ENCODE results near the gene DAAM1. TPM values are rescaled to one million over a fixed set of nuclear protein-coding genes. Genes with fewer than 3 reads are reported as not detected.

Gene DAAM1
- total RNA-seq, 1 donor from 2014 or later = 67.6 TPM

- Histone ChIP-seq H3K27ac (no peak overlapping the region), H3K4me1 (peaks cover 6 to 29% of the 10 kb centered on the region in 2 donors), H3K4me3 (no peak overlapping the region), H3K36me3 (no peaks in the 10 kb centered on the region), H3K27me3 (no peaks in the 10 kb centered on the region), H3K9me3 (peaks cover 3 to 9% of the 10 kb centered on the region in 2 donors)
- intact Hi-C loops (cut with DNase I) = loop anchor here (5.0 kb wide), 1 partner anchor 33 kb away; no protein-coding TSS in a partner anchor
- TF ChIP-seq, protein P1, sequence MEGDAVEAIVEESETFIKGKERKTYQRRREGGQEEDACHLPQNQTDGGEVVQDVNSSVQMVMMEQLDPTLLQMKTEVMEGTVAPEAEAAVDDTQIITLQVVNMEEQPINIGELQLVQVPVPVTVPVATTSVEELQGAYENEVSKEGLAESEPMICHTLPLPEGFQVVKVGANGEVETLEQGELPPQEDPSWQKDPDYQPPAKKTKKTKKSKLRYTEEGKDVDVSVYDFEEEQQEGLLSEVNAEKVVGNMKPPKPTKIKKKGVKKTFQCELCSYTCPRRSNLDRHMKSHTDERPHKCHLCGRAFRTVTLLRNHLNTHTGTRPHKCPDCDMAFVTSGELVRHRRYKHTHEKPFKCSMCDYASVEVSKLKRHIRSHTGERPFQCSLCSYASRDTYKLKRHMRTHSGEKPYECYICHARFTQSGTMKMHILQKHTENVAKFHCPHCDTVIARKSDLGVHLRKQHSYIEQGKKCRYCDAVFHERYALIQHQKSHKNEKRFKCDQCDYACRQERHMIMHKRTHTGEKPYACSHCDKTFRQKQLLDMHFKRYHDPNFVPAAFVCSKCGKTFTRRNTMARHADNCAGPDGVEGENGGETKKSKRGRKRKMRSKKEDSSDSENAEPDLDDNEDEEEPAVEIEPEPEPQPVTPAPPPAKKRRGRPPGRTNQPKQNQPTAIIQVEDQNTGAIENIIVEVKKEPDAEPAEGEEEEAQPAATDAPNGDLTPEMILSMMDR (IDR thresholded peaks at IDR 0.05) = no peak
- no peak for DNase-seq (ENCODE audit: low spot score in 2 of 2)
Measured at GRCh38 chr14:59310633-59311032, 122.2 kb downstream of the DAAM1 start.

DNA sequence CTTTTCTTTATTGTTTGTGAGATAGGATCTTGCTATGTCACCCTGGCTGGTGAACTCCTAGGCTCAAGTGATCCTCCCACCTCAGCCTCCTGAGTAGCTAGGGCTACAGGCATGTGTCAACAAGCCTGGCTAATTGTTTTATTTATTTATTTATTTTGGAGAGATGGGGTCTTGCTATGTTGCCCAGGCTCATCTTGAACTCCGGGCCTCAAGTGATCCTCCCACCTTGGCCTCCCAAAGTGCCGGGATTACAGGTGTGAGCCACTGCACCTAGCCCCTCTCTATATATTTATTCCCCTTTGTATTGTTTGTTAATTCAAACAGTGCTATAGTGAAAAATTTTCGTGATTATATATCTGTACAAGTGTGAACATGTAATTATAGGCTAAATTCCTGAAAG lies 123.3 kb downstream of the DAAM1 start:
- Histone ChIP-seq H3K36me3 (no peaks in the 10 kb centered on the region), H3K27me3 (no peaks in the 10 kb centered on the region), H3K4me1 (peaks cover 5 to 31% of the 10 kb centered on the region in 2 donors), H3K4me3 (no peak overlapping the region), H3K27ac (no peak overlapping the region), H3K9me3 (peaks cover 0 to 5% of the 10 kb centered on the region in 2 donors)
- intact Hi-C loops (cut with DNase I) = loop anchor here (5.0 kb wide), 1 partner anchor 34 kb away; no protein-coding TSS in a partner anchor
- DNase-seq (ENCODE audit: low spot score in 2 of 2) = no peak
- TF ChIP-seq, protein P1 (IDR thresholded peaks at IDR 0.05) = no peak

DNA sequence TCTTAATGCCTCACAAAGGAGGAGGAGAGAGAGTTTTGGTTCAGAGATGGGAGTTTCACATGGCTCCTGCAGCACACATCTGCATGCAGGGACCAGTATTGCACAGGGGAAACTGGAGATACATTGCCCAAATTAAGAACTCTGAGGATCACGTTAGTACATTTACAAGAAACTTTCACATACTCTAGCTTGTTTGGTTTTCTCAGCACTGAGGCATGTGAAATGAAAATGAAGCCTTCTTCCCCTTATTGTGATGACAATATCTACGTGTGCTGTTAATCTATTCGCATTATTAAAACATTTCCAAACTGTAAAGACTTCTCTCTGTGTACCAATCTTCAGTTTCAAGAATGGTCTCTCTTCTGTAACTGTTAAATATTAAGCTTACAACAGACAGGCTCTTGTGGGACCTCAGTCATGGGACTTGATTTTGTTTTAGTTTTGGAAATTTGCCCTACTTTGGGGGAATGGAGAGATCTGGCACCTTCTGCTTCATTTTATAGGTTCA lies 124.7 kb downstream of the DAAM1 start:
- TF ChIP-seq, protein P1 (IDR thresholded peaks at IDR 0.05) = no peak
- intact Hi-C loops (cut with DNase I) = loop anchor here (5.0 kb wide), 1 partner anchor 36 kb away; no protein-coding TSS in a partner anchor
- H3K36me3 ChIP-seq = no peaks in the 10 kb centered on the region
- peaks cover 11 to 43% of the 10 kb centered on the region in 2 donors for H3K4me1 ChIP-seq
- H3K4me3 ChIP-seq = no peak overlapping the region
- no peaks in the 10 kb centered on the region for H3K9me3 ChIP-seq
- H3K27me3 ChIP-seq = no peaks in the 10 kb centered on the region
- H3K27ac ChIP-seq = peak overlapping the region; percentile 46 to 55
- no peak for DNase-seq (ENCODE audit: low spot score in 2 of 2)

- no peak for DNase-seq (ENCODE audit: low spot score in 2 of 2)
- peak overlapping the region; percentile 46 to 55 for H3K27ac ChIP-seq
- H3K4me1 ChIP-seq = peaks cover 11 to 45% of the 10 kb centered on the region in 2 donors
- TF ChIP-seq, protein P1 (IDR thresholded peaks at IDR 0.05) = no peak
- H3K4me3 ChIP-seq = no peak overlapping the region
- no peaks in the 10 kb centered on the region for H3K27me3 ChIP-seq
- intact Hi-C loops (cut with DNase I) = loop anchor here (5.0 kb wide), 1 partner anchor 37 kb away; no protein-coding TSS in a partner anchor
- no peaks in the 10 kb centered on the region for H3K9me3 ChIP-seq
- no peaks in the 10 kb centered on the region for H3K36me3 ChIP-seq
Measured at GRCh38 chr14:59313658-59314608, 125.5 kb downstream of the DAAM1 start.

- DNase-seq (ENCODE audit: low spot score in 2 of 2) = no peak
- TF ChIP-seq, protein P1 (IDR thresholded peaks at IDR 0.05) = no peak
- Histone ChIP-seq H3K4me3 (no peak overlapping the region), H3K9me3 (no peaks in the 10 kb centered on the region), H3K4me1 (peaks cover 8 to 50% of the 10 kb centered on the region in 2 donors), H3K36me3 (no peaks in the 10 kb centered on the region), H3K27me3 (no peaks in the 10 kb centered on the region), H3K27ac (peak overlapping the region in 1 of 2 donors; percentile 55)
- intact Hi-C loops (cut with DNase I) = loop anchor here (5.0 kb wide), 2 partner anchors 38 to 107 kb away; no protein-coding TSS in a partner anchor
Measured at GRCh38 chr14:59314953-59315599, 126.6 kb downstream of the DAAM1 start.
